ENCODE measurements around the gene CEP57L1. TPM values are rescaled to one million over a fixed set of nuclear protein-coding genes. Genes with fewer than 3 reads are reported as not detected.

CEP57L1 gene
- total and polyA plus RNA-seq, 2 experiments from 2014 or later: 20.6 to 25.6 TPM

DNA sequence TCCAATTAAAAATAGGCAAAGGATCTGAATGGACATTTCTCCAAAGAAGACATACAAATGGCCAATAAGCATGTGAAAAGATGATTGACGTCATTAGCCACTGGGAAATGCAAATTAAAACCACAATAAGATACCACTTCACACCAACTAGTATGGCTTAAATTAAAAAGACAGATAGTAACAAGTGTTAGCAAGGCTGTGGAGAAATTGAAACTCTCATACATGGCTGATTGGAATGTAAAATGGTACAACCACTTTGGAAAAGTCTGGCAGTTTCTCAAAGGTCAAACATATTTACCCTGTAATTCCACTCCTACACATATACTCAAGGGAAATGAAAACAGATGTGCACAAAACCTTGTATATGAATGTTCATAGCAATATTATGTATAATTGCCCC lies 83.6 kb downstream of the CEP57L1 start:
- Histone ChIP-seq H3K9me3 (ENCODE audit: low read depth) (no peaks in the 10 kb centered on the region), H3K4me3 (no peak overlapping the region), H3K27ac (no peak overlapping the region), H3F3A (ENCODE audit: insufficient read depth) (no peaks in the 10 kb centered on the region), H3K36me3 (ENCODE audit: low read depth) (no peaks in the 10 kb centered on the region), H3K9ac (no peak overlapping the region), H3K27me3 (replicated peaks; ENCODE audit: insufficient read depth) (peaks cover under 1% of the 10 kb centered on the region; the same call in 1 of the 2 replicates), H3K9me2 (ENCODE audit: insufficient read depth) (no peaks in the 10 kb centered on the region), H4K20me1 (ENCODE audit: insufficient read depth) (no peaks in the 10 kb centered on the region), H3K79me2 (ENCODE audit: insufficient read depth) (no peaks in the 10 kb centered on the region), H2AFZ (no peak overlapping the region), H3K4me1 (ENCODE audit: insufficient read depth) (peaks cover 8% of the 10 kb centered on the region; the same call in 1 of the 2 replicates), H3K4me2 (ENCODE audit: unreplicated experiment) (no peak overlapping the region)
- in situ Hi-C loops (cut with MboI): no loop called here
- DNase-seq: no peak
- WGBS, 2 experiments (ENCODE audit: low coverage in 1 of 2, low lambda C conversion rate in 2 of 2, missing lambda C conversion rate in 2 of 2): 46 to 52% methylated on average over 1 of the region's 1 CpG
- TF ChIP-seq EZH2 (IDR thresholded peaks at IDR 0.05; ENCODE audit: insufficient read depth, poor library complexity, severe bottlenecking) (no peak), EZH2phosphoT487 (IDR thresholded peaks at IDR 0.05; ENCODE audit: insufficient read depth, low read depth) (no peak)

DNA sequence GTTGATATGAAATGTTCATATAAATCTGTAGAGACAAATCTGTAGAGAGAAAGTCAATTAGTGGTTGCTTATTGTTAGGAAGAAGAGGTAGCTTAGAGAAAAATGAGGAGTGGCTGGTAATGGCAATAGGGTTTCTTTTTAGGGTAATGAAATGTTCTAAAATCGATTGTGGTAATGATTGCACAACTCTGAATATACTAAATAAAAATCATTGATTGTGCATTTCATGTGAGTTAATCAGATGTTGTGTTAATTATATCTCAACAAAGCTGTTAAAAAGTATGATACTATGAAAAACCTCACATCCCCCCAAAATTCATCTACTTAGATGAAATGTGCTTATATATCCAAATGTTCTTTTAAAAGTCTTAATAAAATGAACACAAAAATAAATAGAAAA lies 84.2 kb downstream of the CEP57L1 start:
- no peak overlapping the region for H2AFZ ChIP-seq
- no peaks in the 10 kb centered on the region for H4K20me1 ChIP-seq (ENCODE audit: insufficient read depth)
- H3K9ac ChIP-seq: no peak overlapping the region
- H3K27me3 ChIP-seq (replicated peaks; ENCODE audit: insufficient read depth): peaks cover 6% of the 10 kb centered on the region; the same call in 1 of the 2 replicates
- H3K4me2 ChIP-seq (ENCODE audit: unreplicated experiment): no peak overlapping the region
- peaks cover 7% of the 10 kb centered on the region; the same call in 1 of the 2 replicates for H3K4me1 ChIP-seq (ENCODE audit: insufficient read depth)
- no peaks in the 10 kb centered on the region for H3K9me2 ChIP-seq (ENCODE audit: insufficient read depth)
- no peaks in the 10 kb centered on the region for H3K36me3 ChIP-seq (ENCODE audit: low read depth)
- no peak overlapping the region for H3K27ac ChIP-seq
- no peak for DNase-seq
- WGBS, 2 experiments (ENCODE audit: low coverage in 1 of 2, low lambda C conversion rate in 2 of 2, missing lambda C conversion rate in 2 of 2): 44 to 58% methylated on average over 1 of the region's 1 CpG
- TF ChIP-seq EZH2 (IDR thresholded peaks at IDR 0.05; ENCODE audit: insufficient read depth, poor library complexity, severe bottlenecking): no peak
- no peak for TF ChIP-seq EZH2phosphoT487 (IDR thresholded peaks at IDR 0.05; ENCODE audit: insufficient read depth, low read depth)
- in situ Hi-C loops (cut with MboI): no loop called here
- no peak overlapping the region for H3K4me3 ChIP-seq
- H3K79me2 ChIP-seq (ENCODE audit: insufficient read depth): no peaks in the 10 kb centered on the region
- H3K9me3 ChIP-seq (ENCODE audit: low read depth): no peaks in the 10 kb centered on the region
- no peaks in the 10 kb centered on the region for H3F3A ChIP-seq (ENCODE audit: insufficient read depth)

DNA sequence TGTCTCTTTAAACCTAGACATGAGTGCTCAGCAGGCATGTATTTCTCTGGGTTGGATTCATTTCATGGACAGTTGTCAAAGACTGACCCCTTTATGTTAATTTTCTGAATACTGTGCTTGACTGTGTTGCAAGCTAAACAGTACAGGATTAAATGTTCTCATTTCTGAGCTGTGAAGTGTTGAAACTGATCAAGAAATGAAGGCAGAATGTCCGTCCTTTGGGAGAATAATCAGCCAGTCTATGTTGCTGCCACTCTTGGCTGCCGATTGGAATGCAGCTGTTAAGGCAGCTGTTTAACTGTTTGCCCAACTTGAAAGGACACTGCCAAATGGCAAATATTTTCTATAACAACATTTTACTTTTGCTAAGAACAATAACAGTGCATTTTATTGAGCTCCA lies 87.3 kb downstream of the CEP57L1 start:
- TF ChIP-seq EZH2 (IDR thresholded peaks at IDR 0.05; ENCODE audit: insufficient read depth, poor library complexity, severe bottlenecking) (no peak), EZH2phosphoT487 (IDR thresholded peaks at IDR 0.05; ENCODE audit: insufficient read depth, low read depth) (no peak)
- Histone ChIP-seq H3K27ac (no peak overlapping the region), H3K4me2 (ENCODE audit: unreplicated experiment) (no peak overlapping the region), H3K36me3 (ENCODE audit: low read depth) (no peaks in the 10 kb centered on the region), H3F3A (ENCODE audit: insufficient read depth) (no peaks in the 10 kb centered on the region), H3K4me1 (ENCODE audit: insufficient read depth) (no peaks in the 10 kb centered on the region; the same call in 1 of the 2 replicates), H4K20me1 (ENCODE audit: insufficient read depth) (no peaks in the 10 kb centered on the region), H3K9ac (no peak overlapping the region), H3K27me3 (replicated peaks; ENCODE audit: insufficient read depth) (peaks cover 11% of the 10 kb centered on the region; the same call in 1 of the 2 replicates), H3K79me2 (ENCODE audit: insufficient read depth) (no peaks in the 10 kb centered on the region), H3K9me3 (ENCODE audit: low read depth) (no peaks in the 10 kb centered on the region), H2AFZ (peak overlapping the region; percentile 21; the same call in 1 of the 2 replicates), H3K4me3 (no peak overlapping the region), H3K9me2 (ENCODE audit: insufficient read depth) (no peaks in the 10 kb centered on the region)
- 5 to 13% methylated on average over 2 of the region's 2 CpGs for WGBS, 2 experiments (ENCODE audit: low coverage in 1 of 2, low lambda C conversion rate in 2 of 2, missing lambda C conversion rate in 2 of 2)
- in situ Hi-C loops (cut with MboI): loop anchor here (10.0 kb wide), 1 partner anchor 202 kb away; the partner anchor contains the start of gene CD164
- no peak for DNase-seq

DNA sequence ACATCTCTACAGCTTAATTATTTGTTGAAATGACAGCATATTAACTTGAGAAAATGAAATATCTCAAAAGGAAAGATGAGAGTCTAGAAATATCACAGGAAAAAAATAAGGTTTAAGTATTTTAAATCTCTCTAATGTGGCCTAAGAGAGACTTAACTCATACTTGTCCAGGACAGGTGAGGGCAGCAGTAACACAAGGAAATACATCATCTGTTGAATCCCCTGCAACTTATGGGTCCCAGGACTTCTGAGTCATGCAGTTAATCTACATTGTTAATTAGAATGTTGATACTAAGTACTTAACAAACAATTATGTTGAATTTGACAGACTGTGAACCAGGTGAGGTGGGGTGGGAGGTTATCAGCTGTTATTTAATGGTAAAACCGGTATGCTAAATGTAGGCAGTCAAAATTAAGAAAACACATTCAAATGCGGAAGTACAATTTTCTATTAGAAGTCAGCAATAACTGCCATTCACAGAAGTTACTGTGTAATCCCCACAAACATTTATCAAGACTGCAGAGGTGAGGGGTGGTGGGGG lies 87.9 kb downstream of the CEP57L1 start:
- 1 to 9% methylated on average over 2 of the region's 2 CpGs for WGBS, 2 experiments (ENCODE audit: low coverage in 1 of 2, low lambda C conversion rate in 2 of 2, missing lambda C conversion rate in 2 of 2)
- H2AFZ ChIP-seq: no peak overlapping the region
- H4K20me1 ChIP-seq (ENCODE audit: insufficient read depth): no peaks in the 10 kb centered on the region
- H3K27me3 ChIP-seq (replicated peaks; ENCODE audit: insufficient read depth): peaks cover 11% of the 10 kb centered on the region; the same call in 1 of the 2 replicates
- H3K79me2 ChIP-seq (ENCODE audit: insufficient read depth): no peaks in the 10 kb centered on the region
- no peaks in the 10 kb centered on the region for H3F3A ChIP-seq (ENCODE audit: insufficient read depth)
- H3K9me3 ChIP-seq (ENCODE audit: low read depth): no peaks in the 10 kb centered on the region
- in situ Hi-C loops (cut with MboI): loop anchor here (10.0 kb wide), 1 partner anchor 202 kb away; the partner anchor contains the start of gene CD164
- H3K27ac ChIP-seq: no peak overlapping the region
- H3K9ac ChIP-seq: no peak overlapping the region
- no peaks in the 10 kb centered on the region for H3K36me3 ChIP-seq (ENCODE audit: low read depth)
- TF ChIP-seq EZH2phosphoT487 (IDR thresholded peaks at IDR 0.05; ENCODE audit: insufficient read depth, low read depth) (no peak), EZH2 (IDR thresholded peaks at IDR 0.05; ENCODE audit: insufficient read depth, poor library complexity, severe bottlenecking) (no peak)
- no peak for DNase-seq
- H3K4me2 ChIP-seq (ENCODE audit: unreplicated experiment): no peak overlapping the region
- no peaks in the 10 kb centered on the region; the same call in 1 of the 2 replicates for H3K4me1 ChIP-seq (ENCODE audit: insufficient read depth)
- H3K9me2 ChIP-seq (ENCODE audit: insufficient read depth): no peaks in the 10 kb centered on the region
- no peak overlapping the region for H3K4me3 ChIP-seq
